ENCODE results near the gene RIPK3. TPM values are rescaled to one million over a fixed set of nuclear protein-coding genes. Genes with fewer than 3 reads are reported as not detected.
"Not testable (repeated sequence)": the region's sequence is repeated elsewhere in the genome, so short reads cannot be mapped to it uniquely, and the experiment has no call there.

The RIPK3 gene
- total and polyA plus RNA-seq, 2 experiments from 2014 or later = 0.32 to 1.5 TPM

DNA sequence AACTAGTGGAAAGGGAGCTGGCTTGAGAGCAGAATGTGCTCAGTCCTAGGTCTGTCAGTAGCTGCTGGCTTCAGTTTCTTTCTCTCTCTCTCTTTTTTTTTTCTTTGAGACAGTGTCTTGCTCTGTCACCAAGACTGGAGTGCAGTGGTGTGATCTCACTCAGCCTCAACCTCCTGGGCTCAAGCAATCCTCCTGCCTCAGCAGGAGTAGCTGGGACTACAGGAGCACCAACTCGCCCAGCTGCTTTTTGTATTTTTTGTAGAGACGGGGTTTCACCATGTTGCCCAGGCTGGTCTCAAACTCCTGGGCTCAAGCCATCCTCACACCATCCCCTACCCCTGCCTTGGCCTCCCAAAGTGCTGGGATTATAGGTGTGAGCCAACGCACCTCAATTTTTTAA, 31.8 kb upstream of the RIPK3 start:
- Mint-ChIP-seq H3K4me1 (peaks cover 22% of the 10 kb centered on the region), H3K27me3 (ENCODE audit: insufficient read depth, low read depth, poor library complexity) (peaks cover 24% of the 10 kb centered on the region), H3K36me3 (ENCODE audit: low read depth) (peaks cover 14% of the 10 kb centered on the region)
- H3K27ac ChIP-seq (ENCODE audit: low read depth); H3F3A ChIP-seq (replicated peaks; ENCODE audit: low read depth); H4K20me1 ChIP-seq (replicated peaks; ENCODE audit: insufficient read depth); H3K36me3 ChIP-seq (ENCODE audit: insufficient read depth); H3K79me2 ChIP-seq (replicated peaks; ENCODE audit: insufficient read depth); H3K4me2 ChIP-seq; DNase-seq (ENCODE audit: low spot score); H3K4me3 Mint-ChIP-seq; H3K9me2 ChIP-seq (ENCODE audit: insufficient read depth); H3K4me3 ChIP-seq; H3K27me3 ChIP-seq (ENCODE audit: insufficient read depth); H3K27ac Mint-ChIP-seq; H2AFZ ChIP-seq; ATAC-seq; H3K9me3 Mint-ChIP-seq: not testable (repeated sequence)
- H3K4me1 ChIP-seq (ENCODE audit: insufficient read depth) = peaks cover 17% of the 10 kb centered on the region

- no peak overlapping the region for H3K27ac Mint-ChIP-seq
- no peak overlapping the region for H3K4me3 ChIP-seq
- H3K4me1 ChIP-seq (ENCODE audit: insufficient read depth) = peaks cover 16% of the 10 kb centered on the region; the same call in 1 of the 2 replicates
- no peak overlapping the region for H3K4me2 ChIP-seq
- H3K27me3 Mint-ChIP-seq (ENCODE audit: insufficient read depth, low read depth, poor library complexity) = peaks cover 21% of the 10 kb centered on the region
- no peaks in the 10 kb centered on the region for H3K36me3 ChIP-seq (ENCODE audit: insufficient read depth)
- no peaks in the 10 kb centered on the region; the same call in 2 of the 3 replicates for H3K9me3 Mint-ChIP-seq
- no peak overlapping the region for H3K27ac ChIP-seq (ENCODE audit: low read depth)
- no peaks in the 10 kb centered on the region for H3K79me2 ChIP-seq (replicated peaks; ENCODE audit: insufficient read depth)
- no peaks in the 10 kb centered on the region for H4K20me1 ChIP-seq (replicated peaks; ENCODE audit: insufficient read depth)
- peaks cover 5% of the 10 kb centered on the region; the same call in 1 of the 2 replicates for H3K27me3 ChIP-seq (ENCODE audit: insufficient read depth)
- 0 out of 2 replicates have a peak, but pooled peaks cover 4% of the 10 kb centered on the region for H3F3A ChIP-seq (replicated peaks; ENCODE audit: low read depth)
- ATAC-seq (no peak), DNase-seq (ENCODE audit: low spot score) (no peak)
- peaks cover 20% of the 10 kb centered on the region for H3K4me1 Mint-ChIP-seq
- peaks cover 14% of the 10 kb centered on the region for H3K36me3 Mint-ChIP-seq (ENCODE audit: low read depth)
- H3K9me2 ChIP-seq (ENCODE audit: insufficient read depth) = peaks cover 4% of the 10 kb centered on the region; the same call in 1 of the 2 replicates
- no peak overlapping the region for H3K4me3 Mint-ChIP-seq
- H2AFZ ChIP-seq = no peak overlapping the region
- no peak for TF ChIP-seq EZH2phosphoT487 (IDR thresholded peaks at IDR 0.05; ENCODE audit: unreplicated experiment)
- no peak for TF ChIP-seq CREB1 (CRISPR knock-in tag; IDR thresholded peaks at IDR 0.05; ENCODE audit: low read depth)
- TF ChIP-seq STAT1 (IDR thresholded peaks at IDR 0.05; ENCODE audit: unreplicated experiment) = no peak
- no peak for TF ChIP-seq POLR2AphosphoS5 (IDR thresholded peaks at IDR 0.05; ENCODE audit: low read depth)
- TF ChIP-seq, protein P1, sequence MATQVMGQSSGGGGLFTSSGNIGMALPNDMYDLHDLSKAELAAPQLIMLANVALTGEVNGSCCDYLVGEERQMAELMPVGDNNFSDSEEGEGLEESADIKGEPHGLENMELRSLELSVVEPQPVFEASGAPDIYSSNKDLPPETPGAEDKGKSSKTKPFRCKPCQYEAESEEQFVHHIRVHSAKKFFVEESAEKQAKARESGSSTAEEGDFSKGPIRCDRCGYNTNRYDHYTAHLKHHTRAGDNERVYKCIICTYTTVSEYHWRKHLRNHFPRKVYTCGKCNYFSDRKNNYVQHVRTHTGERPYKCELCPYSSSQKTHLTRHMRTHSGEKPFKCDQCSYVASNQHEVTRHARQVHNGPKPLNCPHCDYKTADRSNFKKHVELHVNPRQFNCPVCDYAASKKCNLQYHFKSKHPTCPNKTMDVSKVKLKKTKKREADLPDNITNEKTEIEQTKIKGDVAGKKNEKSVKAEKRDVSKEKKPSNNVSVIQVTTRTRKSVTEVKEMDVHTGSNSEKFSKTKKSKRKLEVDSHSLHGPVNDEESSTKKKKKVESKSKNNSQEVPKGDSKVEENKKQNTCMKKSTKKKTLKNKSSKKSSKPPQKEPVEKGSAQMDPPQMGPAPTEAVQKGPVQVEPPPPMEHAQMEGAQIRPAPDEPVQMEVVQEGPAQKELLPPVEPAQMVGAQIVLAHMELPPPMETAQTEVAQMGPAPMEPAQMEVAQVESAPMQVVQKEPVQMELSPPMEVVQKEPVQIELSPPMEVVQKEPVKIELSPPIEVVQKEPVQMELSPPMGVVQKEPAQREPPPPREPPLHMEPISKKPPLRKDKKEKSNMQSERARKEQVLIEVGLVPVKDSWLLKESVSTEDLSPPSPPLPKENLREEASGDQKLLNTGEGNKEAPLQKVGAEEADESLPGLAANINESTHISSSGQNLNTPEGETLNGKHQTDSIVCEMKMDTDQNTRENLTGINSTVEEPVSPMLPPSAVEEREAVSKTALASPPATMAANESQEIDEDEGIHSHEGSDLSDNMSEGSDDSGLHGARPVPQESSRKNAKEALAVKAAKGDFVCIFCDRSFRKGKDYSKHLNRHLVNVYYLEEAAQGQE (IDR thresholded peaks at IDR 0.05; ENCODE audit: unreplicated experiment) = no peak
- TF ChIP-seq EZH2 (IDR thresholded peaks at IDR 0.05; ENCODE audit: low read depth, unreplicated experiment) = no peak
- no peak for TF ChIP-seq JUNB (IDR thresholded peaks at IDR 0.05; ENCODE audit: unreplicated experiment)
- TF ChIP-seq NANOG (IDR thresholded peaks at IDR 0.05; ENCODE audit: borderline replicate concordance) = no peak
- TF ChIP-seq CTCF (conservative IDR thresholded peaks at IDR 0.05; ENCODE audit: low read depth in 2 of 2) = no peak
- TF ChIP-seq ZNF114 (CRISPR knock-in tag; IDR thresholded peaks at IDR 0.05) = no peak
- TF ChIP-seq ETS1 (IDR thresholded peaks at IDR 0.05) = no peak
Measured at GRCh38 chr14:24370748-24371147, 31.0 kb upstream of the RIPK3 start.
